ENCODE data around the gene TMEM33. TPM values are rescaled to one million over a fixed set of nuclear protein-coding genes. Genes with fewer than 3 reads are reported as not detected.
A peak's percentile ranks its signal among the peaks of the same experiment; 100 is the strongest.
"Not testable (repeated sequence)": the region's sequence is repeated elsewhere in the genome, so short reads cannot be mapped to it uniquely, and the experiment has no call there.

The TMEM33 gene
- total RNA-seq, 1 donor from 2014 or later = 63.7 TPM

DNA sequence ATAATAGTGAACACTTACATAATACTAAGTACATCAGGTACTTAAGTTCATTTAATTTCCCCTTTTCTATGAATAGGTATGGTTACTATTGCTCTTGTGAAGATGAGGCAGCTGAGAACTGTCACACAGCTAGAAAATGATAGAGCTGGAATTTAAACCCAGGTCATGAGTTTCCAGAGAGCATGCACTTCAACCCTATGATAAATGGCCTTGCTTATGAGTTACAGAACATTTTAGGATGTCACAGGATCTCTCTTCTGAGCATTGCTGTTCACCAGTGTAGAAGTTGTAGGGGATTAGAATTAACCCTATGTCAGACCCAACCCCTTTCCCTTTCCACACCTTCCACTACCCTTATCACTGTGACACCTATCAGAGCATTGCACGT lies 46.5 kb upstream of the TMEM33 start:
- Mint-ChIP-seq H3K36me3 (ENCODE audit: insufficient read depth) (no peaks in the 10 kb centered on the region), H3K27me3 (peaks cover 69% of the 10 kb centered on the region), H3K4me3 (ENCODE audit: low read depth) (no peak overlapping the region), H3K9me3 (ENCODE audit: low read depth) (no peaks in the 10 kb centered on the region), H3K4me1 (ENCODE audit: low read depth) (no peaks in the 10 kb centered on the region), H3K27ac (no peak overlapping the region)
- DNase-seq (ENCODE audit: low spot score, unreplicated experiment) = no peak
- TF ChIP-seq, protein P1, sequence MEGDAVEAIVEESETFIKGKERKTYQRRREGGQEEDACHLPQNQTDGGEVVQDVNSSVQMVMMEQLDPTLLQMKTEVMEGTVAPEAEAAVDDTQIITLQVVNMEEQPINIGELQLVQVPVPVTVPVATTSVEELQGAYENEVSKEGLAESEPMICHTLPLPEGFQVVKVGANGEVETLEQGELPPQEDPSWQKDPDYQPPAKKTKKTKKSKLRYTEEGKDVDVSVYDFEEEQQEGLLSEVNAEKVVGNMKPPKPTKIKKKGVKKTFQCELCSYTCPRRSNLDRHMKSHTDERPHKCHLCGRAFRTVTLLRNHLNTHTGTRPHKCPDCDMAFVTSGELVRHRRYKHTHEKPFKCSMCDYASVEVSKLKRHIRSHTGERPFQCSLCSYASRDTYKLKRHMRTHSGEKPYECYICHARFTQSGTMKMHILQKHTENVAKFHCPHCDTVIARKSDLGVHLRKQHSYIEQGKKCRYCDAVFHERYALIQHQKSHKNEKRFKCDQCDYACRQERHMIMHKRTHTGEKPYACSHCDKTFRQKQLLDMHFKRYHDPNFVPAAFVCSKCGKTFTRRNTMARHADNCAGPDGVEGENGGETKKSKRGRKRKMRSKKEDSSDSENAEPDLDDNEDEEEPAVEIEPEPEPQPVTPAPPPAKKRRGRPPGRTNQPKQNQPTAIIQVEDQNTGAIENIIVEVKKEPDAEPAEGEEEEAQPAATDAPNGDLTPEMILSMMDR (IDR thresholded peaks at IDR 0.05; ENCODE audit: unreplicated experiment) = no peak

DNA sequence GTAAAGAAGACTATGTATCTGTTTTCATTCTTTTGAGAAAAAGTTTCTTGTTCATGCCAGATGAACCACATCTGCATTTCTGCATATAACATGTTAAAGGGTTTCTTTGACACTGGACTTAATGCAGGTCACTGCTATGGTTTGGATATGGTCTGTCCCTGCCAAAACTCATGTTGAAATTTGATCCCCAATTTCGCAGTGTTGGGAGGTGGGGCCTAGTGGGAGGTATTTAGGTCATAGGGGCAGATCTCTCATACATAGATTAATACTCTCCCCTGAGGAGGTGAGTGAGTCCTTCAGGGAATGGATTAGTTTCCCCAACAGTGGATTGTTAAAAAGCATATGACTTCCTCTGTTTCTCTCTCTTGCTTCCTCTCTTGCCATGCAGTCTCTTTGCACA lies 45.9 kb upstream of the TMEM33 start:
- Mint-ChIP-seq H3K27ac (no peak overlapping the region), H3K36me3 (ENCODE audit: insufficient read depth) (no peaks in the 10 kb centered on the region), H3K27me3 (peaks cover 67% of the 10 kb centered on the region), H3K4me3 (ENCODE audit: low read depth) (no peak overlapping the region), H3K9me3 (ENCODE audit: low read depth) (no peaks in the 10 kb centered on the region), H3K4me1 (ENCODE audit: low read depth) (no peaks in the 10 kb centered on the region)
- no peak for DNase-seq (ENCODE audit: low spot score, unreplicated experiment)
- TF ChIP-seq, protein P1 (IDR thresholded peaks at IDR 0.05; ENCODE audit: unreplicated experiment) = no peak

DNA sequence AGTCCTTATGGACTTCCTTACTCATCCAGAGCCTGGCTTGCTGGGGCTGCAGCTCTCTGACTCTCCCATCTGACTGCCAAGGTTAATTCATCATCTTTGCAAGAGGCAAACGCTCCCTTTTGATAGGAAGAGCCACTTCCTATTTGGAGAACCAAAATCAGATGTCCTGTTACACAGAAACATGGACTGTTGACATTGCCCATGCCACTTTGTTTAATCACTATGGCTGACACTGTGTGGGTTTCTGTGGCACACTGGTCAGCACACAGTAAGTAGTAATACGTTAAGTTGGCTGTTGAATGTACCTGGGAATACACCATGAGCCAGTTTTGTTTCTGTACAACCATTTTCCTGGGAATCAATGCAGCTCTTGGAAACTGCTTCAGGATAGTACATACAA lies 45.1 kb upstream of the TMEM33 start:
- no peak for DNase-seq (ENCODE audit: low spot score, unreplicated experiment)
- Mint-ChIP-seq H3K36me3 (ENCODE audit: insufficient read depth) (no peaks in the 10 kb centered on the region), H3K27ac (no peak overlapping the region), H3K9me3 (ENCODE audit: low read depth) (no peaks in the 10 kb centered on the region), H3K27me3 (peaks cover 62% of the 10 kb centered on the region), H3K4me1 (ENCODE audit: low read depth) (no peaks in the 10 kb centered on the region), H3K4me3 (ENCODE audit: low read depth) (no peak overlapping the region)
- TF ChIP-seq, protein P1 (IDR thresholded peaks at IDR 0.05; ENCODE audit: unreplicated experiment) = no peak

DNA sequence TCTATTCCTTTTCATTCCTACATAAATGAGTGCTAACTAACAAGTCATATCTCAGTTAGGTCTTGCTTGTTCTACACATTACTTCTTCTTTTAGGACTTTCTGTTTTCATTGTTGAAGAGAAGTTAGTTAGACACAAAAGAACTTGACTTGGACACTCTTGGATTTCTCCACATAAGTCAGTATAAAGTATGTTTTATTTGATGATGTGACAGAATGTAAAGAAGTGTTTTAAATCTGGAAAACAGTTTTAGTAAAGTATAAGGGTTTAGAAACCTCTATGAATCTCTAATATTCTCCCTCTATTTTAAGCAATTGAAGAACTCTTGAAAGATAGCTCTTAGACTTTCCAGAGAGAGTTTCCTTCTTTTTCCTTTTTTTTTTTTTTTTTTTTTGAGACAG lies 38.6 kb upstream of the TMEM33 start:
- Mint-ChIP-seq H3K4me1 (ENCODE audit: low read depth) (no peaks in the 10 kb centered on the region), H3K4me3 (ENCODE audit: low read depth) (no peak overlapping the region), H3K27me3 (peaks cover 12% of the 10 kb centered on the region), H3K9me3 (ENCODE audit: low read depth) (peaks cover 7% of the 10 kb centered on the region), H3K36me3 (ENCODE audit: insufficient read depth) (peaks cover 3% of the 10 kb centered on the region), H3K27ac (no peak overlapping the region)
- DNase-seq (ENCODE audit: low spot score, unreplicated experiment) = no peak
- TF ChIP-seq, protein P1 (IDR thresholded peaks at IDR 0.05; ENCODE audit: unreplicated experiment) = no peak

DNA sequence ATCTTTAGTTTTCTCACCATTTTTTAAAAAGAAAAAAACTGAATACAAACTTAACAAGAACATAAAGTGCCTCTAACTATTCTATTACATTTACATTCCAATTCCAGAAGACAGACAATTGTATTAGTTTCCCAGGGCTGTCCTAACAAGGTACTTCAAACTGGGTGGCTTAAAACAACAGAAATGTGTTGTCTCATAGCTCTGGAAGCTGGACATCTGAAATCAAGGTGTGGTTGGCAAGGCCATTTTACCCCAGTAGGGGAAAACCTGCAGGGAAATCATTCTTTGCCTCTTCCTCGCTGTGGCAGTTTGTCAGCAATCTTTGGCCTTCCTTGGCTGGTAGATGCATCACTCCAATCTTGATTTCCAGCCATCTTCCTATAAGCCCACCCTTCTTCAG lies 37.5 kb upstream of the TMEM33 start:
- Mint-ChIP-seq H3K27ac (no peak overlapping the region), H3K36me3 (ENCODE audit: insufficient read depth) (peaks cover 3% of the 10 kb centered on the region), H3K4me1 (ENCODE audit: low read depth) (no peaks in the 10 kb centered on the region), H3K9me3 (ENCODE audit: low read depth) (peaks cover 10% of the 10 kb centered on the region), H3K4me3 (ENCODE audit: low read depth) (no peak overlapping the region), H3K27me3 (peaks cover 12% of the 10 kb centered on the region)
- TF ChIP-seq, protein P1 (IDR thresholded peaks at IDR 0.05; ENCODE audit: unreplicated experiment) = no peak
- DNase-seq (ENCODE audit: low spot score, unreplicated experiment) = no peak

DNA sequence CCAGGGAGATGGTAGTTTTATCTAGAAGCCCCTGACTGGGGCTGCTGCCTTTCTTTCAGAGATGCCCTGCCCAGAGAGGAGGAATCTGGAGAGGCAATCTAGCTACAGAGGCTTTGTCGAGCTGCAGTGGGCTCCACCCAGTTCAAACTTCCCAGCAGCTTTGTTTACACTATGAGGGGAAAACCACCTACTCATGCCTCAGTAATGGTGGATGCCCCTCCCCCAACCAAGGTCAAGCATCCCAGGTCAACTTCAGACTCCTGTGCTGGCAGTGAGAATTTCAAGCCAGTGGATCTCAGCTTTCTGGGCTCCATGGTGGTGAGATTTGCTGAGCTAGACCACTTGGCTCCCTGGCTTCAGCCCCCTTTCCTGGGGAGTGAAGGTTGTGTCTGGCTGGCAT lies 26.1 kb upstream of the TMEM33 start:
- H3K4me3 Mint-ChIP-seq (ENCODE audit: low read depth) = peak overlapping the region; percentile 21
- H3K27ac Mint-ChIP-seq = peak overlapping the region; percentile 62
- H3K36me3 Mint-ChIP-seq (ENCODE audit: insufficient read depth); DNase-seq (ENCODE audit: low spot score, unreplicated experiment); H3K27me3 Mint-ChIP-seq; H3K4me1 Mint-ChIP-seq (ENCODE audit: low read depth): not testable (repeated sequence)
- H3K9me3 Mint-ChIP-seq (ENCODE audit: low read depth) = peaks cover 10% of the 10 kb centered on the region
